HL-60 (cell line): ENCODE results near the gene KLHL30.

Experiments used
- GABPA ChIP-seq: IDR thresholded peaks from 2 replicates; pipeline ENCODE4 v1.6.1; 2012; ENCODE audit warnings: low read depth
- POLR2AphosphoS5 ChIP-seq: IDR thresholded peaks from 2 replicates; pipeline ENCODE4 v1.6.1; 2012; ENCODE audit warnings: low read depth
- TF ChIP-seq, protein P1 (sequence below): IDR thresholded peaks from one replicate; pipeline ENCODE4 v1.5.1; 2011; ENCODE audit warnings: low read length, control low read depth, inconsistent platforms; ENCODE audit not compliant: insufficient read depth
- TF ChIP-seq, protein P2 (sequence below): IDR thresholded peaks from 2 replicates; pipeline ENCODE4 v1.6.1; 2012; ENCODE audit warnings: low read depth; ENCODE audit not compliant: insufficient replicate concordance

DNA sequence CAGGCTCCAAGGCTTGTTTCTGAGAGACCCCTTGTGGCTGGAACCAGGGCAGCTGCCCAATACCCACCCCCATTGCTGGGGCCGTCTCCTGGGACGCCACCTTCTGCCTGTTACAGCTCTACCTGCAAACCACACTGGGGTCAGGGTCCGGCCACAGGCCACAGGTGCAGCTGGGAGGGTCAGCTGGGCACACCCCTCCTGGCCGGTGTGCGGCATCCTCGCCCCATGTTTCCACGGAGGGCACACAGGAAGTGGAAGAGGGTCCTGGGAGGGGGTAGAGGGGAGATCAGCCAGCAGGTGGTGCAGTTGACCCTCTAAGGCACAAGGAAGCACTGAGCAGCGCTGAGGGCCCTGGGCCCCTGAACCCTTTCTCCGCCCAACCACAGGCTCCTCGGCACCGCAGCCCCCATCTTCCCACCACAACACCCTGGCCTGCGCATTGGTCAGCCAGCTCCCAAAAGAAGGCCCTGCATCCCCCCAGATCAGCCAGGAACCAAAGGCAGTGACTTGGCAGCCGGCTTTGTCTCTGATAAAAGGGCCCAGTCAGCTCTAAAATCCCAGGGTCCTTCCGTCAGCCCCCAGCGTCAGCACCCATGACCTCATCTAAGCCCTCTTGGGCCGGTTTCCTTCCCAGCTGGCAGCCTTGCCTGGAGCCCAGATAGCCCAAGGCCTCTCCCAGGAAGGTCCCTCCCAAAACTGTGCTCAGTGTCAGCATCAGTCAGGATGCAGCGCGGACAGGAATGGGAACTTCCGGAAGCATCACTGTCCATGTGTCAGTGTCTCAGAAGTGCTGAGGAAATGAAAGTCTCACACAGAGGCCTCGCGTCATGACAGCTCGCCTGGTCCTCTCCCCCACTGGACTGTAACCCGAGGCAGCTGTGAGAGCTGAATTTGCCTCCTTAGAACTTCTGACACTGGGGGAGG is 22.0 kb downstream of the KLHL30 start:
- TF ChIP-seq, protein P1, sequence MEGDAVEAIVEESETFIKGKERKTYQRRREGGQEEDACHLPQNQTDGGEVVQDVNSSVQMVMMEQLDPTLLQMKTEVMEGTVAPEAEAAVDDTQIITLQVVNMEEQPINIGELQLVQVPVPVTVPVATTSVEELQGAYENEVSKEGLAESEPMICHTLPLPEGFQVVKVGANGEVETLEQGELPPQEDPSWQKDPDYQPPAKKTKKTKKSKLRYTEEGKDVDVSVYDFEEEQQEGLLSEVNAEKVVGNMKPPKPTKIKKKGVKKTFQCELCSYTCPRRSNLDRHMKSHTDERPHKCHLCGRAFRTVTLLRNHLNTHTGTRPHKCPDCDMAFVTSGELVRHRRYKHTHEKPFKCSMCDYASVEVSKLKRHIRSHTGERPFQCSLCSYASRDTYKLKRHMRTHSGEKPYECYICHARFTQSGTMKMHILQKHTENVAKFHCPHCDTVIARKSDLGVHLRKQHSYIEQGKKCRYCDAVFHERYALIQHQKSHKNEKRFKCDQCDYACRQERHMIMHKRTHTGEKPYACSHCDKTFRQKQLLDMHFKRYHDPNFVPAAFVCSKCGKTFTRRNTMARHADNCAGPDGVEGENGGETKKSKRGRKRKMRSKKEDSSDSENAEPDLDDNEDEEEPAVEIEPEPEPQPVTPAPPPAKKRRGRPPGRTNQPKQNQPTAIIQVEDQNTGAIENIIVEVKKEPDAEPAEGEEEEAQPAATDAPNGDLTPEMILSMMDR, result no peak
- TF ChIP-seq, protein P2, sequence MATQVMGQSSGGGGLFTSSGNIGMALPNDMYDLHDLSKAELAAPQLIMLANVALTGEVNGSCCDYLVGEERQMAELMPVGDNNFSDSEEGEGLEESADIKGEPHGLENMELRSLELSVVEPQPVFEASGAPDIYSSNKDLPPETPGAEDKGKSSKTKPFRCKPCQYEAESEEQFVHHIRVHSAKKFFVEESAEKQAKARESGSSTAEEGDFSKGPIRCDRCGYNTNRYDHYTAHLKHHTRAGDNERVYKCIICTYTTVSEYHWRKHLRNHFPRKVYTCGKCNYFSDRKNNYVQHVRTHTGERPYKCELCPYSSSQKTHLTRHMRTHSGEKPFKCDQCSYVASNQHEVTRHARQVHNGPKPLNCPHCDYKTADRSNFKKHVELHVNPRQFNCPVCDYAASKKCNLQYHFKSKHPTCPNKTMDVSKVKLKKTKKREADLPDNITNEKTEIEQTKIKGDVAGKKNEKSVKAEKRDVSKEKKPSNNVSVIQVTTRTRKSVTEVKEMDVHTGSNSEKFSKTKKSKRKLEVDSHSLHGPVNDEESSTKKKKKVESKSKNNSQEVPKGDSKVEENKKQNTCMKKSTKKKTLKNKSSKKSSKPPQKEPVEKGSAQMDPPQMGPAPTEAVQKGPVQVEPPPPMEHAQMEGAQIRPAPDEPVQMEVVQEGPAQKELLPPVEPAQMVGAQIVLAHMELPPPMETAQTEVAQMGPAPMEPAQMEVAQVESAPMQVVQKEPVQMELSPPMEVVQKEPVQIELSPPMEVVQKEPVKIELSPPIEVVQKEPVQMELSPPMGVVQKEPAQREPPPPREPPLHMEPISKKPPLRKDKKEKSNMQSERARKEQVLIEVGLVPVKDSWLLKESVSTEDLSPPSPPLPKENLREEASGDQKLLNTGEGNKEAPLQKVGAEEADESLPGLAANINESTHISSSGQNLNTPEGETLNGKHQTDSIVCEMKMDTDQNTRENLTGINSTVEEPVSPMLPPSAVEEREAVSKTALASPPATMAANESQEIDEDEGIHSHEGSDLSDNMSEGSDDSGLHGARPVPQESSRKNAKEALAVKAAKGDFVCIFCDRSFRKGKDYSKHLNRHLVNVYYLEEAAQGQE, result no peak
- no peak for TF ChIP-seq POLR2AphosphoS5
- TF ChIP-seq GABPA, result no peak
